K562 (cell line): ENCODE data around the gene NKD1. TPM values are rescaled to one million over a fixed set of nuclear protein-coding genes. Genes with fewer than 3 reads are reported as not detected.
A peak's percentile ranks its signal among the peaks of the same experiment; 100 is the strongest.

Source experiments
- ATAC-seq: fragments of 200-7000 bp; cut with Tn5 transposase; 3 replicates; pipeline ENCODE4 v1.9.1; 2020; ENCODE audit warnings: moderate library complexity
- BruUV-seq: library from RNA; stranded (reverse); fragments of 400-500 nt; replicated peaks from 2 replicates; lab custom pipeline; 2021; lab: Mats Ljungman, UMichigan
- CTCF ChIA-PET: fragments of 300-600 bp; formaldehyde crosslinking; extraction: SDS; loops from one replicate; lab custom pipeline; 2021; ENCODE audit warnings: low intra/inter-chr PET ratio; lab: Yijun Ruan, JAX
- POLR2A ChIA-PET: fragments of 300-600, 350-650 bp; sonication (Branson Sonifier 250); formaldehyde crosslinking; extraction: SDS; loops from one replicate; lab custom pipeline; 2021; ENCODE audit warnings: antibody characterized with exemption, inconsistent platforms; lab: Yijun Ruan, JAX
- DNase-seq, 4 experiments: peaks; one replicate each; pipeline versions ENCODE4 v3.0.0 to v3.0.0-alpha.2; 2011 to 2018; ENCODE audit warnings: low spot score in 3 of 4, mixed read lengths in 3 of 4; ENCODE audit errors: extremely low read depth in 1 of 4
- FAIRE-seq: peaks from 2 replicates; lab custom pipeline; 2011; peaks lifted over from hg19 to GRCh38; lab: Jason Lieb, UNC
- H2AFZ ChIP-seq: 2 replicates; pipeline ENCODE4 v1.6.0; 2011; ENCODE audit warnings: low read depth, low read length, control low read depth, inconsistent platforms
- H3K27ac ChIP-seq: fragments of 200-600 bp; 3 replicates; pipeline ENCODE4 v1.8.0; 2011; ENCODE audit warnings: low read depth, mild to moderate bottlenecking, control low read depth, inconsistent platforms, low read length, moderate library complexity, mixed read lengths; ENCODE audit errors: extremely low read depth
- H3K27me3 ChIP-seq, 2 experiments: fragments of 300-600 bp in 1 of 2; 2 replicates in 1 of 2; 3 replicates in 1 of 2; pipeline versions ENCODE4 v1.6.0 to v1.8.0; 2011; ENCODE audit warnings: inconsistent platforms in 2 of 2, low read length in 2 of 2, mild to moderate bottlenecking in 1 of 2, mixed read lengths in 1 of 2, moderate library complexity in 1 of 2; ENCODE audit not compliant: control insufficient read depth in 2 of 2, insufficient read depth in 2 of 2
- H3K36me3 ChIP-seq: fragments of 300-600 bp; 3 replicates; pipeline ENCODE4 v1.8.0; 2011; ENCODE audit warnings: mild to moderate bottlenecking, low read length, inconsistent platforms; ENCODE audit not compliant: control insufficient read depth, insufficient read depth
- H3K4me1 ChIP-seq, 2 experiments: fragments of 200-600 bp in 1 of 2; replicated peaks in 1 of 2; 2 replicates in 1 of 2; 3 replicates in 1 of 2; pipeline versions ENCODE4 v1.5.1 to v1.8.0; 2011; ENCODE audit warnings: inconsistent platforms in 2 of 2, low read length in 2 of 2, mild to moderate bottlenecking in 1 of 2, mixed read lengths in 1 of 2, moderate library complexity in 1 of 2; ENCODE audit not compliant: control insufficient read depth in 2 of 2, insufficient read depth in 2 of 2
- H3K4me2 ChIP-seq: 2 replicates; pipeline ENCODE4 v1.6.1; 2011; ENCODE audit warnings: low read length, control low read depth, inconsistent platforms, mixed read lengths; ENCODE audit not compliant: insufficient read depth
- H3K4me3 ChIP-seq: fragments of 200-600 bp; sonication (generic), shearing (Covaris generic); 2 replicates; pipeline ENCODE4 v1.5.1; 2016; ENCODE audit warnings: control low read depth, inconsistent platforms
- H3K79me2 ChIP-seq: fragments of 200-600 bp; 3 replicates; pipeline ENCODE4 v1.8.0; 2011; ENCODE audit warnings: low read length, inconsistent platforms; ENCODE audit not compliant: control insufficient read depth, insufficient read depth
- H3K9ac ChIP-seq, 2 experiments: 2 replicates each; pipeline versions ENCODE4 v1.6.0 to v1.6.1; 2011; ENCODE audit warnings: low read depth in 2 of 2, low read length in 2 of 2, control low read depth in 1 of 2, inconsistent platforms in 1 of 2, mild to moderate bottlenecking in 1 of 2, mixed read lengths in 1 of 2; ENCODE audit not compliant: insufficient read depth in 1 of 2
- H3K9me1 ChIP-seq: one replicate; pipeline ENCODE4 v1.6.0; 2011; ENCODE audit warnings: inconsistent platforms, mild to moderate bottlenecking, low read length, moderate library complexity; ENCODE audit not compliant: control insufficient read depth, insufficient read depth
- H3K9me3 ChIP-seq: replicated peaks from 2 replicates; pipeline ENCODE4 v1.5.1; 2011; ENCODE audit warnings: low read depth, low read length, inconsistent platforms; ENCODE audit not compliant: control insufficient read depth, insufficient read depth
- H4K20me1 ChIP-seq: replicated peaks from 2 replicates; pipeline ENCODE4 v1.6.1; 2011; ENCODE audit warnings: low read length, inconsistent platforms, mixed read lengths; ENCODE audit not compliant: control insufficient read depth, insufficient read depth
- BMI1 ChIP-seq: fragments of 150-350 bp; IDR thresholded peaks from 2 replicates; pipeline ENCODE4 v1.6.1; 2014; ENCODE audit warnings: low read length
- DIDO1 ChIP-seq: fragments of 450-650 bp; IDR thresholded peaks from 2 replicates; pipeline ENCODE4 v1.6.1; 2016; ENCODE audit warnings: low read depth, missing biosample characterization, missing genetic modification characterization
- HMGN3 ChIP-seq: IDR thresholded peaks from 2 replicates; pipeline ENCODE4 v1.6.1; 2011; ENCODE audit warnings: borderline replicate concordance, low read depth, mild to moderate bottlenecking, mixed read lengths, low read length; ENCODE audit not compliant: insufficient read length; ENCODE audit errors: extremely low read depth
- IFI16 ChIP-seq: fragments of 250-450 bp; sonication (Bioruptor Pico); IDR thresholded peaks from 2 replicates; pipeline ENCODE4 v2.1.2; 2022; ENCODE audit warnings: mild to moderate bottlenecking, inconsistent platforms
- KLF6 ChIP-seq: fragments of 250-450 bp; sonication (Bioruptor Pico); IDR thresholded peaks from 2 replicates; pipeline ENCODE4 v1.4.0; 2020; ENCODE audit warnings: mild to moderate bottlenecking, moderate library complexity, borderline replicate concordance
- SREBF2 ChIP-seq: sonication (generic); formaldehyde crosslinking; IDR thresholded peaks from 2 replicates; pipeline ENCODE4 v1.4.0; 2020; ENCODE audit warnings: mild to moderate bottlenecking, missing genetic modification reagents
- ZNF830 ChIP-seq: fragments of 250-450 bp; sonication (Bioruptor Pico); IDR thresholded peaks from 2 replicates; pipeline ENCODE4 v1.5.0; 2021; ENCODE audit warnings: mild to moderate bottlenecking
- WGBS: fragments of 100-300 bp; shearing (Covaris generic); methylation state at CpG from one replicate; pipeline ENCODE4 v1.1.6; 2016; ENCODE audit warnings: low coverage, mixed read lengths; ENCODE audit not compliant: insufficient coverage; ENCODE audit errors: missing lambda C conversion rate; 5-methylcytosine and 5-hydroxymethylcytosine counted together
- in situ Hi-C: fragments of 300-500 bp; cut with MboI; formaldehyde crosslinking; loops from 4 replicates; pipeline ENCODE4 v1.15.0; 2018; ENCODE audit warnings: inconsistent platforms, mixed read lengths
- intact Hi-C: fragments of 100-400 bp; cut with micrococcal nuclease; formaldehyde crosslinking; loops from 2 replicates; pipeline ENCODE4 v1.14.2; 2022
- polyA plus RNA-seq, 8 experiments: library from polyadenylated mRNA; depleted of rRNA in 4 of 8; stranded (reverse) in 5 of 8; unstranded in 3 of 8; fragments of >200 nt; fragmentation: Nextera tagmentation in 2 of 8; fragmentation: Illumina TruSeq in 1 of 8; extraction: Ambion mirVana in 2 of 8; extraction: Trizol in 1 of 8; gene quantifications; 2 replicates each; pipeline versions ENCODE4 v1.2.1 to v1.2.3, GENCODE V29; 2011 to 2014; ENCODE audit warnings: inconsistent platforms in 1 of 8, missing spikeins in 1 of 8
- total RNA-seq, 7 experiments: library from RNA; depleted of rRNA in 6 of 7; stranded (reverse); fragments of >200 nt in 6 of 7; fragmentation: Illumina TruSeq in 2 of 7; extraction: Trizol in 2 of 7; gene quantifications; 2 replicates each; pipeline versions ENCODE4 v1.2.1 to v1.2.3, GENCODE V29; 2011 to 2021; ENCODE audit warnings: low replicate concordance in 1 of 7
- TF ChIP-seq, protein P1 (sequence below): sonication (generic); formaldehyde crosslinking; IDR thresholded peaks from 2 replicates; pipeline ENCODE4 v1.5.0; 2020; ENCODE audit warnings: missing genetic modification reagents

NKD1 gene
- total and polyA plus RNA-seq, 9 of the 15 experiments (the other 6 are each of a cell fraction or from before 2014, with no cell fraction given), result under 0.01 to 0.24 (median 0.04) TPM; not detected in 2

DNA sequence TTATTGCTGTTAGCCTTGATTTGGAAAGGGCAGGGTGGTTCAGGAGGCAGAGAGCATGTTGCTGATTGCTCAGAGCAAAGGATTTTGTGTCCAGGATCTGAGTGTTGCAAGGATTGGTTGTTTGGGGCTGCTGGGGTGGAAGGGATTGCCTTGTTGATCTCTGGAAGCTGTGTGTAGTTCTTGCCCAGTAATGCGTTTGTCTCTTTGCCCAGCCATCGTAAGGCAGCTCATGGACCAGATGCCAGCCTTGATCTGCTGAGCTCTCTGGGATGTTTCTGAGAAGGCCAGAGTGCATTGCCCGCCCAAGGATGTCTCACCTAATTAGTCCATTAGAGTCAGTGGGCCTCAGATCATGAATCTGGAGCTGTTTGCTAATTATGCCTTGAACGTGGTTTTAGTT lies 33.6 kb downstream of the NKD1 start (continued):
- no peak for TF ChIP-seq HMGN3
- no peak for TF ChIP-seq BMI1
- TF ChIP-seq ZNF830 (CRISPR knock-in tag), result no peak
- TF ChIP-seq DIDO1 (tag), result no peak
- TF ChIP-seq IFI16, result no peak

DNA sequence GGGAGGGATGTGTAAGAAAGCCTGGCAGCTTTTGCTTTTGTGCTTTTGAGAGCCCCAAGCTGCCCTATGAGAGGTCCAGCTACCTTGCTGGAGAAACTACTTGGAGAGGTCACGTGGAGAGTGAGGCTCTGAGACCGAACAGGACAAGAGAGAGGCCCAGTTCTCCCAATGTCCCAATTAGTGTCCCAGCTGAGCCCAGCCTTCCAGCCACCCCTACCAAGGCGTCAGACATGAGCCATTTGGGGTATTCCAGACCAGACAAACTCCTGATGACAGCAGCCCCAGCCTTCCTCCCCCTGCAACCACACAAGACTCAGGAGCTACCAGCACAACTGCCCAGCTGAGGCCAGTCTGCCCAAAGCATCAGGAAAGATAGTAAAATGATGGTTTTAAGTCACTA lies 35.0 kb downstream of the NKD1 start:
- CTCF ChIA-PET, result no interaction called here

More for the DNA sequence above, 35.0 kb downstream of the NKD1 start:
- no peak overlapping the region for H3K4me3 ChIP-seq
- in situ Hi-C loops, result no loop called here
- H3K4me1 ChIP-seq, result peaks cover 0 to 3% of the 10 kb centered on the region in 2 experiments; a peak in 1 of 5 replicates
- no peak for FAIRE-seq
- ATAC-seq, result no peak
- H3K9ac ChIP-seq, result no peak overlapping the region
- no peaks in the 10 kb centered on the region for H3K79me2 ChIP-seq
- H3K27me3 ChIP-seq, result peaks cover 13 to 56% of the 10 kb centered on the region in 2 experiments; a peak in 4 of 5 replicates
- TF ChIP-seq SREBF2, result no peak
- TF ChIP-seq, protein P1, sequence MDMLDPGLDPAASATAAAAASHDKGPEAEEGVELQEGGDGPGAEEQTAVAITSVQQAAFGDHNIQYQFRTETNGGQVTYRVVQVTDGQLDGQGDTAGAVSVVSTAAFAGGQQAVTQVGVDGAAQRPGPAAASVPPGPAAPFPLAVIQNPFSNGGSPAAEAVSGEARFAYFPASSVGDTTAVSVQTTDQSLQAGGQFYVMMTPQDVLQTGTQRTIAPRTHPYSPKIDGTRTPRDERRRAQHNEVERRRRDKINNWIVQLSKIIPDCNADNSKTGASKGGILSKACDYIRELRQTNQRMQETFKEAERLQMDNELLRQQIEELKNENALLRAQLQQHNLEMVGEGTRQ, result peak; percentile 17; the same call in 1 of the 2 replicates
- TF ChIP-seq KLF6 (CRISPR knock-in tag), result no peak
- TF ChIP-seq, all 486 proteins: peak for 1
- no peak for DNase-seq
- POLR2A ChIA-PET, result interaction anchor here (0.8 kb wide), 1 partner anchor 54 kb away, joined by 4 read pairs; no protein-coding TSS in a partner anchor
- intact Hi-C loops, result no loop called here
- H3K4me2 ChIP-seq, result no peak overlapping the region
- no peaks in the 10 kb centered on the region for H3K9me1 ChIP-seq
- WGBS, result 5% methylated on average over 3 of the region's 3 CpGs
- no TSS peak for BruUV-seq
- H3K36me3 ChIP-seq, result no peaks in the 10 kb centered on the region
- H3K27ac ChIP-seq, result no peak overlapping the region
- H2AFZ ChIP-seq, result no peak overlapping the region
- H4K20me1 ChIP-seq, result no peaks in the 10 kb centered on the region; the same call in 1 of the 2 replicates
- H3K9me3 ChIP-seq, result no peaks in the 10 kb centered on the region
